GM12878 (cell line): ENCODE results near the gene CNKSR3. TPM values are rescaled to one million over a fixed set of nuclear protein-coding genes. Genes with fewer than 3 reads are reported as not detected.

ENCODE experiments used
- ATAC-seq: fragments of 200-7000 bp; cut with Tn5 transposase; 3 replicates; pipeline ENCODE4 v1.9.1; 2020; ENCODE audit warnings: mild to moderate bottlenecking, moderate library complexity
- BruUV-seq: library from RNA; stranded (reverse); fragments of 400-500 nt; replicated peaks from 2 replicates; lab custom pipeline; 2021; lab: Mats Ljungman, UMichigan
- CTCF ChIA-PET: fragments of 300-600 bp; sonication (Branson Sonifier 250); formaldehyde crosslinking; extraction: SDS; loops from one replicate; lab custom pipeline; 2021; ENCODE audit warnings: inconsistent platforms; lab: Yijun Ruan, JAX
- POLR2A ChIA-PET: fragments of 350-600 bp; formaldehyde crosslinking; extraction: SDS; loops from one replicate; lab custom pipeline; 2021; ENCODE audit warnings: inconsistent platforms; lab: Charles Lee
- RAD21 ChIA-PET: fragments of 300-600 bp; sonication (Branson Sonifier 250); formaldehyde crosslinking; loops from one replicate; lab custom pipeline; 2023; ENCODE audit warnings: antibody characterized with exemption; ENCODE audit not compliant: unreplicated experiment; lab: Charles Lee
- SMC1A ChIA-PET: fragments of 300-600 bp; sonication (Branson Sonifier 250); formaldehyde crosslinking; loops from one replicate; lab custom pipeline; 2023; ENCODE audit not compliant: unreplicated experiment, uncharacterized antibody; lab: Charles Lee
- DNase-seq: peaks from one replicate; pipeline ENCODE4 v3.0.0-alpha.2; 2011; ENCODE audit warnings: low read depth, low spot score
- FAIRE-seq: peaks from 3 replicates; lab custom pipeline; 2011; peaks lifted over from hg19 to GRCh38; lab: Jason Lieb, UNC
- H2AFZ ChIP-seq: 2 replicates; pipeline ENCODE4 v1.6.0; 2011; ENCODE audit warnings: low read depth, low read length, control low read depth; ENCODE audit not compliant: control insufficient read depth
- H3K27ac ChIP-seq: 2 replicates; pipeline ENCODE4 v1.5.1; 2011; ENCODE audit warnings: control low read depth; ENCODE audit not compliant: control insufficient read depth, insufficient read depth
- H3K27me3 ChIP-seq, 2 experiments: replicated peaks in 1 of 2; 2 replicates each; pipeline versions ENCODE4 v1.6.0 to v1.6.1; 2011; ENCODE audit warnings: low read length in 1 of 2; ENCODE audit not compliant: control insufficient read depth in 2 of 2, insufficient read depth in 2 of 2
- H3K36me3 ChIP-seq, 2 experiments: 2 replicates each; pipeline ENCODE4 v1.5.1; 2011; ENCODE audit warnings: low read length in 1 of 2; ENCODE audit not compliant: control insufficient read depth in 2 of 2, insufficient read depth in 2 of 2
- H3K4me1 ChIP-seq: 2 replicates; pipeline ENCODE4 v1.6.1; 2011; ENCODE audit warnings: mild to moderate bottlenecking, low read length, moderate library complexity, mixed read lengths; ENCODE audit not compliant: control insufficient read depth, insufficient read depth
- H3K4me2 ChIP-seq: 2 replicates; pipeline ENCODE4 v1.6.0; 2011; ENCODE audit warnings: control low read depth; ENCODE audit not compliant: control insufficient read depth, insufficient read depth
- H3K4me3 ChIP-seq: fragments of 200-600 bp; sonication (generic); 2 replicates; pipeline ENCODE4 v1.5.1; 2016
- H3K79me2 ChIP-seq: 2 replicates; pipeline ENCODE4 v1.6.0; 2011; ENCODE audit warnings: low read length; ENCODE audit not compliant: control insufficient read depth, insufficient read depth
- H3K9ac ChIP-seq: 2 replicates; pipeline ENCODE4 v1.8.0; 2011; ENCODE audit warnings: low read length, control low read depth, mixed read lengths; ENCODE audit not compliant: control insufficient read depth, insufficient read depth
- H3K9me3 ChIP-seq: replicated peaks from 3 replicates; pipeline ENCODE4 v1.5.1; 2011; ENCODE audit warnings: mild to moderate bottlenecking, low read length; ENCODE audit not compliant: control insufficient read depth, insufficient read depth
- H4K20me1 ChIP-seq: 2 replicates; pipeline ENCODE4 v1.6.0; 2011; ENCODE audit not compliant: control insufficient read depth, insufficient read depth
- ATF3 ChIP-seq: IDR thresholded peaks from 2 replicates; pipeline ENCODE4 v1.6.1; 2011; ENCODE audit warnings: low read depth, mild to moderate bottlenecking, low read length, moderate library complexity, borderline replicate concordance; ENCODE audit errors: extremely low read depth
- CHD1 ChIP-seq: IDR thresholded peaks from 2 replicates; pipeline ENCODE4 v1.6.1; 2012; ENCODE audit warnings: low read depth, low read length, improper control_type of control experiment
- CHD2 ChIP-seq: IDR thresholded peaks from 2 replicates; pipeline ENCODE4 v1.6.1; 2011; ENCODE audit warnings: low read depth, low read length, improper control_type of control experiment, borderline replicate concordance
- CREM ChIP-seq: IDR thresholded peaks from 2 replicates; pipeline ENCODE4 v1.6.1; 2014; ENCODE audit warnings: antibody characterized with exemption, low read depth
- EGR1 ChIP-seq, 2 experiments: IDR thresholded peaks; 1 replicate in 1 of 2; 2 replicates in 1 of 2; pipeline ENCODE4 v1.6.1; 2011 to 2012; ENCODE audit warnings: low read depth in 2 of 2, low read length in 2 of 2, borderline replicate concordance in 1 of 2, mild to moderate bottlenecking in 1 of 2, moderate library complexity in 1 of 2
- IRF3 ChIP-seq: fragments of 450-650 bp; IDR thresholded peaks from 2 replicates; pipeline ENCODE4 v1.6.1; 2014; ENCODE audit warnings: mild to moderate bottlenecking
- KDM1A ChIP-seq: fragments of 200-600 bp; sonication (generic); IDR thresholded peaks from 2 replicates; pipeline ENCODE4 v1.6.1; 2016; ENCODE audit warnings: borderline replicate concordance
- MEF2A ChIP-seq: IDR thresholded peaks from 2 replicates; pipeline ENCODE4 v1.6.1; 2011; ENCODE audit warnings: low read depth, mild to moderate bottlenecking, low read length, moderate library complexity; ENCODE audit not compliant: insufficient read depth
- MEF2B ChIP-seq: fragments of 450-650 bp; IDR thresholded peaks from 2 replicates; pipeline ENCODE4 v1.6.1; 2018; ENCODE audit warnings: mild to moderate bottlenecking, moderate library complexity; ENCODE audit not compliant: partially characterized antibody, poor library complexity, severe bottlenecking
- MYB ChIP-seq: fragments of 150-350 bp; IDR thresholded peaks from 2 replicates; pipeline ENCODE4 v1.6.1; 2014; ENCODE audit warnings: mild to moderate bottlenecking, low read depth, low read length, borderline replicate concordance
- RAD21 ChIP-seq: IDR thresholded peaks from 2 replicates; pipeline ENCODE4 v1.6.1; 2011; ENCODE audit warnings: mild to moderate bottlenecking, low read depth, low read length, moderate library complexity; ENCODE audit not compliant: insufficient read depth
- SREBF2 ChIP-seq: IDR thresholded peaks from 2 replicates; pipeline ENCODE4 v1.6.1; 2012; ENCODE audit warnings: mild to moderate bottlenecking, low read length
- STAT3 ChIP-seq: IDR thresholded peaks from 2 replicates; pipeline ENCODE4 v1.6.1; 2011; ENCODE audit warnings: low read depth, low read length, improper control_type of control experiment
- TARDBP ChIP-seq: IDR thresholded peaks from 2 replicates; pipeline ENCODE4 v1.6.1; 2016; ENCODE audit warnings: borderline replicate concordance
- ZNF24 ChIP-seq: fragments of 450-650 bp; IDR thresholded peaks from 2 replicates; pipeline ENCODE4 v1.6.1; 2017; ENCODE audit warnings: antibody characterized with exemption, mild to moderate bottlenecking
- ZNF687 ChIP-seq: fragments of 450-650 bp; IDR thresholded peaks from 2 replicates; pipeline ENCODE4 v1.6.1; 2017; ENCODE audit warnings: mild to moderate bottlenecking, moderate library complexity
- whole genome bisulfite sequencing: methylation state at CpG from one replicate; pipeline ENCODE4 v1.1.6; 2016; ENCODE audit warnings: low lambda C conversion rate; ENCODE audit not compliant: insufficient replicate concordance, insufficient coverage; ENCODE audit errors: missing lambda C conversion rate; 5-methylcytosine and 5-hydroxymethylcytosine counted together
- in situ Hi-C: fragments of 300-500 bp; cut with MboI; formaldehyde crosslinking; loops from 9 replicates; pipeline ENCODE4 v1.14.3; 2018; ENCODE audit warnings: mixed read lengths
- intact Hi-C: fragments of 100-400 bp; cut with micrococcal nuclease; formaldehyde crosslinking; loops from one replicate; pipeline ENCODE4 v1.14.2; 2022; ENCODE audit not compliant: unreplicated experiment
- polyA plus RNA-seq, 11 experiments: library from polyadenylated mRNA; depleted of rRNA in 4 of 11; unstranded in 6 of 11; stranded (reverse) in 5 of 11; fragments of >200 nt; fragmentation: Nextera tagmentation in 4 of 11; fragmentation: Illumina TruSeq in 1 of 11; extraction: Ambion mirVana in 4 of 11; extraction: Trizol in 1 of 11; gene quantifications; 1 replicate in 1 of 11; 2 replicates in 10 of 11; pipeline versions ENCODE4 v1.2.1 to v1.2.3, GENCODE V29; 2011 to 2016; ENCODE audit warnings: inconsistent platforms in 2 of 11, missing spikeins in 2 of 11, low read depth in 1 of 11
- total RNA-seq, 4 experiments: library from RNA; depleted of rRNA in 3 of 4; stranded (reverse); fragments of >200 nt in 3 of 4; fragmentation: Illumina TruSeq in 1 of 4; extraction: Trizol in 1 of 4; gene quantifications; 2 replicates each; pipeline versions ENCODE4 v1.2.1 to v1.2.3, GENCODE V29; 2013 to 2021

Gene CNKSR3
- total and polyA plus RNA-seq, 10 of the 15 experiments (the other 5 are each of a cell fraction or from before 2014, with no cell fraction given): under 0.01 to 0.48 (median 0.12) TPM; not detected in 2

- Histone ChIP-seq H3K27me3 (0 out of 4 replicates have a peak, but pooled peaks cover 0 to 1% of the 10 kb centered on the region in 2 experiments), H3K79me2 (no peaks in the 10 kb centered on the region), H3K9ac (no peak overlapping the region), H3K27ac (no peak overlapping the region), H3K36me3 (no peaks in the 10 kb centered on the region), H4K20me1 (no peaks in the 10 kb centered on the region), H3K4me2 (no peak overlapping the region), H3K4me3 (no peak overlapping the region), H2AFZ (no peak overlapping the region), H3K4me1 (no peaks in the 10 kb centered on the region), H3K9me3 (no peaks in the 10 kb centered on the region)
- intact Hi-C loops (no loop called here), in situ Hi-C loops (no loop called here)
- ATAC-seq: no peak
- no peak for DNase-seq
- RAD21 ChIA-PET: no interaction called here
- no TSS peak for BruUV-seq
- CTCF ChIA-PET: interaction anchor here (0.7 kb wide), 1 partner anchor 719 kb away, joined by 3 read pairs; no protein-coding TSS in a partner anchor
- no peak for FAIRE-seq
- WGBS: 56% methylated on average over 4 of the region's 4 CpGs
- POLR2A ChIA-PET: no interaction called here
- SMC1A ChIA-PET: no interaction called here
- TF ChIP-seq RAD21 (no peak), TARDBP (no peak), CHD1 (no peak), ZNF24 (no peak), MYB (no peak), CREM (no peak), CHD2 (no peak), ATF3 (no peak), SREBF2 (no peak), EGR1 (IDR thresholded peaks at IDR 0.05; ENCODE audit: borderline replicate concordance in 1 of 2, low read depth in 2 of 2, low read length in 2 of 2) (no peak), MEF2A (no peak), KDM1A (no peak), IRF3 (no peak), MEF2B (no peak), STAT3 (no peak), ZNF687 (no peak)
Observed at GRCh38 chr6:154496186-154496585, 14.3 kb downstream of the CNKSR3 start.
